ENCODE results near the gene GLB1L2. TPM values are rescaled to one million over a fixed set of nuclear protein-coding genes. Genes with fewer than 3 reads are reported as not detected.

GLB1L2 gene
- total and polyA plus RNA-seq, 8 donors, result 4.1 to 11.9 (median 5.1) TPM

DNA sequence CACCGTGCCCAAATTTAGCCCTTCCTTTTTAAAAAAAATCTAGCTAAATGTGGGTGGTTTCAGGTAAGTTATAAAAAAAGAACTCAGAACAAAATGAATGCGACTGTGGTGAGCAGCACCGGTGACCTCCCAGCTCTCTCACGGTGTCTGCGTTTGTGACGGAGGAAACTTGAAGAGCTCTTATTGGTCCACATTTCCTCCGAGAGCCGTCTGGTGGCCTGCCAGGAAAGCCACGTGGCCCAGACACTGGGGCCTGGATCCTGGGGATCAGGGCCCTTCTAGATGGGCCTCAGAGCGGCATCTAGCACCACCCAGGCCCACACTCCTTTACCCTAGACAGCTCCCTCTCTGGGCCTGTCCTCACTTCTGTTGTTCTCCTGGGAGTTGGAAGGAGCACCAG, 40.7 kb downstream of the GLB1L2 start:
- Histone ChIP-seq H3K4me1 (no peaks in the 10 kb centered on the region), H3K9me3 (no peaks in the 10 kb centered on the region), H3K4me3 (no peak overlapping the region), H3K36me3 (no peaks in the 10 kb centered on the region), H3K27me3 (no peaks in the 10 kb centered on the region), H3K27ac (no peak overlapping the region)
- TF ChIP-seq, protein P1, sequence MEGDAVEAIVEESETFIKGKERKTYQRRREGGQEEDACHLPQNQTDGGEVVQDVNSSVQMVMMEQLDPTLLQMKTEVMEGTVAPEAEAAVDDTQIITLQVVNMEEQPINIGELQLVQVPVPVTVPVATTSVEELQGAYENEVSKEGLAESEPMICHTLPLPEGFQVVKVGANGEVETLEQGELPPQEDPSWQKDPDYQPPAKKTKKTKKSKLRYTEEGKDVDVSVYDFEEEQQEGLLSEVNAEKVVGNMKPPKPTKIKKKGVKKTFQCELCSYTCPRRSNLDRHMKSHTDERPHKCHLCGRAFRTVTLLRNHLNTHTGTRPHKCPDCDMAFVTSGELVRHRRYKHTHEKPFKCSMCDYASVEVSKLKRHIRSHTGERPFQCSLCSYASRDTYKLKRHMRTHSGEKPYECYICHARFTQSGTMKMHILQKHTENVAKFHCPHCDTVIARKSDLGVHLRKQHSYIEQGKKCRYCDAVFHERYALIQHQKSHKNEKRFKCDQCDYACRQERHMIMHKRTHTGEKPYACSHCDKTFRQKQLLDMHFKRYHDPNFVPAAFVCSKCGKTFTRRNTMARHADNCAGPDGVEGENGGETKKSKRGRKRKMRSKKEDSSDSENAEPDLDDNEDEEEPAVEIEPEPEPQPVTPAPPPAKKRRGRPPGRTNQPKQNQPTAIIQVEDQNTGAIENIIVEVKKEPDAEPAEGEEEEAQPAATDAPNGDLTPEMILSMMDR (IDR thresholded peaks at IDR 0.05), result no peak
- intact Hi-C loops (cut with DNase I), result no loop called here
- DNase-seq (peak in 1 of 4 donors; percentile 20), ATAC-seq (no peak)

DNA sequence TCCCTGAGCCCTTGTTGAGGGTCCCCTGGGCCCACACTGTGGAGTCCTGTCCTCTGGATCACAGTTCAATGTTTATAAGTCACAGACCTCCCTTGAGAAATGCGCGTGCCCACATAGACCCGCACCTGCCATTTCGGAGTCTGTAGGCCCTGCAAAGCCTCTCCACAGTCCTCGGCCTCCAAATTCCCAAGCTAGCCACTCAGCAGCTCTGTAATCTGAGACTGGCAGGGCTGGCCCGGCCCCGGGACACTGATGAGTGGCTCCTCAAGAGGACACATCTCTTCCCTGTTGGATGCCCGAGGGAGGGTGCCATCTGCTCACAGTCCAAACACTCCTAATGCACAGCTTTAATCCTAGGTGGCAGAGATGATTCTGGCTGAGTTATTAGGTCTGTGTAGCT, 41.2 kb downstream of the GLB1L2 start:
- Histone ChIP-seq H3K27me3 (no peaks in the 10 kb centered on the region), H3K9me3 (no peaks in the 10 kb centered on the region), H3K4me1 (no peaks in the 10 kb centered on the region), H3K36me3 (no peaks in the 10 kb centered on the region), H3K4me3 (no peak overlapping the region), H3K27ac (no peak overlapping the region)
- no peak for ATAC-seq
- intact Hi-C loops (cut with DNase I), result no loop called here
- no peak for DNase-seq
- TF ChIP-seq, protein P1 (IDR thresholded peaks at IDR 0.05), result no peak

- Histone ChIP-seq H3K4me1 (no peaks in the 10 kb centered on the region), H3K9me3 (no peaks in the 10 kb centered on the region), H3K4me3 (no peak overlapping the region), H3K27ac (no peak overlapping the region), H3K36me3 (no peaks in the 10 kb centered on the region), H3K27me3 (no peaks in the 10 kb centered on the region)
- DNase-seq (peak in 1 of 4 donors; percentile 66), ATAC-seq (no peak)
- TF ChIP-seq, protein P1 (IDR thresholded peaks at IDR 0.05), result no peak
- intact Hi-C loops (cut with DNase I), result no loop called here
Measured at GRCh38 chr11:134373591-134374052, 41.8 kb downstream of the GLB1L2 start.

- Histone ChIP-seq H3K9me3 (no peaks in the 10 kb centered on the region), H3K27ac (no peak overlapping the region), H3K4me3 (no peak overlapping the region), H3K36me3 (no peaks in the 10 kb centered on the region), H3K27me3 (no peaks in the 10 kb centered on the region), H3K4me1 (no peaks in the 10 kb centered on the region)
- DNase-seq (peak in 1 of 4 donors; percentile 37), ATAC-seq (no peak)
- TF ChIP-seq, protein P1 (IDR thresholded peaks at IDR 0.05), result no peak
- intact Hi-C loops (cut with DNase I), result no loop called here
Measured at GRCh38 chr11:134374171-134374570, 42.4 kb downstream of the GLB1L2 start.

DNA sequence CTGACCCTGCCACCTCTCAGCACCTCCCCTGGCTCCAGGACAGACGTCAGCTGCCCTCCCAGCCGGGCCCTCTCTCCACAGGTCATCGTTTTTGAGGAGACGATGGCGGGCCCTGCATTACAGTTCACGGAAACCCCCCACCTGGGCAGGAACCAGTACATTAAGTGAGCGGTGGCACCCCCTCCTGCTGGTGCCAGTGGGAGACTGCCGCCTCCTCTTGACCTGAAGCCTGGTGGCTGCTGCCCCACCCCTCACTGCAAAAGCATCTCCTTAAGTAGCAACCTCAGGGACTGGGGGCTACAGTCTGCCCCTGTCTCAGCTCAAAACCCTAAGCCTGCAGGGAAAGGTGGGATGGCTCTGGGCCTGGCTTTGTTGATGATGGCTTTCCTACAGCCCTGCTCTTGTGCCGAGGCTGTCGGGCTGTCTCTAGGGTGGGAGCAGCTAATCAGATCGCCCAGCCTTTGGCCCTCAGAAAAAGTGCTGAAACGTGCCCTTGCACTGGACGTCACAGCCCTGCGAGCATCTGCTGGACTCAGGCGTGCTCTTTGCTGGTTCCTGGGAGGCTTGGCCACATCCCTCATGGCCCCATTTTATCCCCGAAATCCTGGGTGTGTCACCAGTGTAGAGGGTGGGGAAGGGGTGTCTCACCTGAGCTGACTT, 43.2 kb downstream of the GLB1L2 start:
- H3K4me1 ChIP-seq, result no peaks in the 10 kb centered on the region
- peak in 1 of 4 donors; percentile 67 for DNase-seq
- H3K4me3 ChIP-seq, result no peak overlapping the region
- TF ChIP-seq, protein P1 (IDR thresholded peaks at IDR 0.05), result no peak
- H3K27me3 ChIP-seq, result peaks cover 0 to 7% of the 10 kb centered on the region in 2 donors
- intact Hi-C loops (cut with DNase I), result no loop called here
- no peaks in the 10 kb centered on the region for H3K9me3 ChIP-seq
- no peak for ATAC-seq
- no peaks in the 10 kb centered on the region for H3K36me3 ChIP-seq
- no peak overlapping the region for H3K27ac ChIP-seq
